GM12878 (cell line): ENCODE measurements around the gene CTH. TPM values are rescaled to one million over a fixed set of nuclear protein-coding genes. Genes with fewer than 3 reads are reported as not detected.
"Not testable (repeated sequence)": the region's sequence is repeated elsewhere in the genome, so short reads cannot be mapped to it uniquely, and the experiment has no call there.

ENCODE experiments used
- ATAC-seq: fragments of 200-7000 bp; cut with Tn5 transposase; 3 replicates; pipeline ENCODE4 v1.9.1; 2020; ENCODE audit warnings: mild to moderate bottlenecking, moderate library complexity
- BruUV-seq: library from RNA; stranded (reverse); fragments of 400-500 nt; replicated peaks from 2 replicates; lab custom pipeline; 2021; lab: Mats Ljungman, UMichigan
- CTCF ChIA-PET: fragments of 300-600 bp; sonication (Branson Sonifier 250); formaldehyde crosslinking; extraction: SDS; loops from one replicate; lab custom pipeline; 2021; ENCODE audit warnings: inconsistent platforms; lab: Yijun Ruan, JAX
- POLR2A ChIA-PET: fragments of 350-600 bp; formaldehyde crosslinking; extraction: SDS; loops from one replicate; lab custom pipeline; 2021; ENCODE audit warnings: inconsistent platforms; lab: Charles Lee
- RAD21 ChIA-PET: fragments of 300-600 bp; sonication (Branson Sonifier 250); formaldehyde crosslinking; loops from one replicate; lab custom pipeline; 2023; ENCODE audit warnings: antibody characterized with exemption; ENCODE audit not compliant: unreplicated experiment; lab: Charles Lee
- SMC1A ChIA-PET: fragments of 300-600 bp; sonication (Branson Sonifier 250); formaldehyde crosslinking; loops from one replicate; lab custom pipeline; 2023; ENCODE audit not compliant: unreplicated experiment, uncharacterized antibody; lab: Charles Lee
- DNase-seq: peaks from one replicate; pipeline ENCODE4 v3.0.0-alpha.2; 2011; ENCODE audit warnings: low read depth, low spot score
- FAIRE-seq: peaks from 3 replicates; lab custom pipeline; 2011; peaks lifted over from hg19 to GRCh38; lab: Jason Lieb, UNC
- H2AFZ ChIP-seq: 2 replicates; pipeline ENCODE4 v1.6.0; 2011; ENCODE audit warnings: low read depth, low read length, control low read depth; ENCODE audit not compliant: control insufficient read depth
- H3K27ac ChIP-seq: 2 replicates; pipeline ENCODE4 v1.5.1; 2011; ENCODE audit warnings: control low read depth; ENCODE audit not compliant: control insufficient read depth, insufficient read depth
- H3K27me3 ChIP-seq, 2 experiments: replicated peaks in 1 of 2; 2 replicates each; pipeline versions ENCODE4 v1.6.0 to v1.6.1; 2011; ENCODE audit warnings: low read length in 1 of 2; ENCODE audit not compliant: control insufficient read depth in 2 of 2, insufficient read depth in 2 of 2
- H3K36me3 ChIP-seq, 2 experiments: 2 replicates each; pipeline ENCODE4 v1.5.1; 2011; ENCODE audit warnings: low read length in 1 of 2; ENCODE audit not compliant: control insufficient read depth in 2 of 2, insufficient read depth in 2 of 2
- H3K4me1 ChIP-seq: 2 replicates; pipeline ENCODE4 v1.6.1; 2011; ENCODE audit warnings: mild to moderate bottlenecking, low read length, moderate library complexity, mixed read lengths; ENCODE audit not compliant: control insufficient read depth, insufficient read depth
- H3K4me2 ChIP-seq: 2 replicates; pipeline ENCODE4 v1.6.0; 2011; ENCODE audit warnings: control low read depth; ENCODE audit not compliant: control insufficient read depth, insufficient read depth
- H3K4me3 ChIP-seq: fragments of 200-600 bp; sonication (generic); 2 replicates; pipeline ENCODE4 v1.5.1; 2016
- H3K79me2 ChIP-seq: 2 replicates; pipeline ENCODE4 v1.6.0; 2011; ENCODE audit warnings: low read length; ENCODE audit not compliant: control insufficient read depth, insufficient read depth
- H3K9ac ChIP-seq: 2 replicates; pipeline ENCODE4 v1.8.0; 2011; ENCODE audit warnings: low read length, control low read depth, mixed read lengths; ENCODE audit not compliant: control insufficient read depth, insufficient read depth
- H3K9me3 ChIP-seq: replicated peaks from 3 replicates; pipeline ENCODE4 v1.5.1; 2011; ENCODE audit warnings: mild to moderate bottlenecking, low read length; ENCODE audit not compliant: control insufficient read depth, insufficient read depth
- H4K20me1 ChIP-seq: 2 replicates; pipeline ENCODE4 v1.6.0; 2011; ENCODE audit not compliant: control insufficient read depth, insufficient read depth
- WGBS: methylation state at CpG from one replicate; pipeline ENCODE4 v1.1.6; 2016; ENCODE audit warnings: low lambda C conversion rate; ENCODE audit not compliant: insufficient replicate concordance, insufficient coverage; ENCODE audit errors: missing lambda C conversion rate; 5-methylcytosine and 5-hydroxymethylcytosine counted together
- in situ Hi-C: fragments of 300-500 bp; cut with MboI; formaldehyde crosslinking; loops from 9 replicates; pipeline ENCODE4 v1.14.3; 2018; ENCODE audit warnings: mixed read lengths
- intact Hi-C: fragments of 100-400 bp; cut with micrococcal nuclease; formaldehyde crosslinking; loops from one replicate; pipeline ENCODE4 v1.14.2; 2022; ENCODE audit not compliant: unreplicated experiment
- polyA plus RNA-seq, 11 experiments: library from polyadenylated mRNA; depleted of rRNA in 4 of 11; unstranded in 6 of 11; stranded (reverse) in 5 of 11; fragments of >200 nt; fragmentation: Nextera tagmentation in 4 of 11; fragmentation: Illumina TruSeq in 1 of 11; extraction: Ambion mirVana in 4 of 11; extraction: Trizol in 1 of 11; gene quantifications; 1 replicate in 1 of 11; 2 replicates in 10 of 11; pipeline versions ENCODE4 v1.2.1 to v1.2.3, GENCODE V29; 2011 to 2016; ENCODE audit warnings: inconsistent platforms in 2 of 11, missing spikeins in 2 of 11, low read depth in 1 of 11
- total RNA-seq, 4 experiments: library from RNA; depleted of rRNA in 3 of 4; stranded (reverse); fragments of >200 nt in 3 of 4; fragmentation: Illumina TruSeq in 1 of 4; extraction: Trizol in 1 of 4; gene quantifications; 2 replicates each; pipeline versions ENCODE4 v1.2.1 to v1.2.3, GENCODE V29; 2013 to 2021
- TF ChIP-seq, protein P1 (sequence below): IDR thresholded peaks from 2 replicates; pipeline ENCODE4 v1.6.1; 2011; ENCODE audit warnings: borderline replicate concordance, low read depth, mild to moderate bottlenecking, moderate library complexity, low read length; ENCODE audit not compliant: insufficient read depth, poor library complexity, severe bottlenecking
- TF ChIP-seq, protein P2 (sequence below): fragments of 450-650 bp; IDR thresholded peaks from 2 replicates; pipeline ENCODE4 v1.6.1; 2017; ENCODE audit warnings: mild to moderate bottlenecking, low read depth, inconsistent platforms; ENCODE audit not compliant: poor library complexity, severe bottlenecking

Gene CTH
- total and polyA plus RNA-seq, 10 of the 15 experiments (the other 5 are each of a cell fraction or from before 2014, with no cell fraction given) = 6.3 to 17.5 (median 10.4) TPM

DNA sequence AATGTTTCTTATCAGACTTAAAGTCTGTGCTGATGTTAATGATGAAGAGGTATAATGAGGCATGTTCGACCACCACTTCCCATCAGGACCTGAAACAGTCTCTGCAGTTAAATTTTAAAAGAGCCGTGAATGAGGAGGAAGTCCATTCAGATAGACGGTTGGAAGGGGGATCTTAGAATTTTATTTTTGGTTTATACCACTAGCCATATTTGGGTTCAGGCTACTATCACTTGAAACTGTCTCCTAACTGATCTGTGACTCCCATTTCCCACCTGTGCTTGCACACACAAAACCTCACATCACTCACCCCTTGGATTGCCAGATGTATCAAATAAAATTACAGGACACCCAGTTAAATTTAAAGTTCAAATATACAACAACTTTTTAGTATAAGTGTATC, 46.6 kb upstream of the CTH start (continued):
- TF ChIP-seq, protein P1, sequence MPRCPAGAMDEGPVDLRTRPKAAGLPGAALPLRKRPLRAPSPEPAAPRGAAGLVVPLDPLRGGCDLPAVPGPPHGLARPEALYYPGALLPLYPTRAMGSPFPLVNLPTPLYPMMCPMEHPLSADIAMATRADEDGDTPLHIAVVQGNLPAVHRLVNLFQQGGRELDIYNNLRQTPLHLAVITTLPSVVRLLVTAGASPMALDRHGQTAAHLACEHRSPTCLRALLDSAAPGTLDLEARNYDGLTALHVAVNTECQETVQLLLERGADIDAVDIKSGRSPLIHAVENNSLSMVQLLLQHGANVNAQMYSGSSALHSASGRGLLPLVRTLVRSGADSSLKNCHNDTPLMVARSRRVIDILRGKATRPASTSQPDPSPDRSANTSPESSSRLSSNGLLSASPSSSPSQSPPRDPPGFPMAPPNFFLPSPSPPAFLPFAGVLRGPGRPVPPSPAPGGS = no peak
- TF ChIP-seq, protein P2, sequence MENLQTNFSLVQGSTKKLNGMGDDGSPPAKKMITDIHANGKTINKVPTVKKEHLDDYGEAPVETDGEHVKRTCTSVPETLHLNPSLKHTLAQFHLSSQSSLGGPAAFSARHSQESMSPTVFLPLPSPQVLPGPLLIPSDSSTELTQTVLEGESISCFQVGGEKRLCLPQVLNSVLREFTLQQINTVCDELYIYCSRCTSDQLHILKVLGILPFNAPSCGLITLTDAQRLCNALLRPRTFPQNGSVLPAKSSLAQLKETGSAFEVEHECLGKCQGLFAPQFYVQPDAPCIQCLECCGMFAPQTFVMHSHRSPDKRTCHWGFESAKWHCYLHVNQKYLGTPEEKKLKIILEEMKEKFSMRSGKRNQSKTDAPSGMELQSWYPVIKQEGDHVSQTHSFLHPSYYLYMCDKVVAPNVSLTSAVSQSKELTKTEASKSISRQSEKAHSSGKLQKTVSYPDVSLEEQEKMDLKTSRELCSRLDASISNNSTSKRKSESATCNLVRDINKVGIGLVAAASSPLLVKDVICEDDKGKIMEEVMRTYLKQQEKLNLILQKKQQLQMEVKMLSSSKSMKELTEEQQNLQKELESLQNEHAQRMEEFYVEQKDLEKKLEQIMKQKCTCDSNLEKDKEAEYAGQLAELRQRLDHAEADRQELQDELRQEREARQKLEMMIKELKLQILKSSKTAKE = no peak

DNA sequence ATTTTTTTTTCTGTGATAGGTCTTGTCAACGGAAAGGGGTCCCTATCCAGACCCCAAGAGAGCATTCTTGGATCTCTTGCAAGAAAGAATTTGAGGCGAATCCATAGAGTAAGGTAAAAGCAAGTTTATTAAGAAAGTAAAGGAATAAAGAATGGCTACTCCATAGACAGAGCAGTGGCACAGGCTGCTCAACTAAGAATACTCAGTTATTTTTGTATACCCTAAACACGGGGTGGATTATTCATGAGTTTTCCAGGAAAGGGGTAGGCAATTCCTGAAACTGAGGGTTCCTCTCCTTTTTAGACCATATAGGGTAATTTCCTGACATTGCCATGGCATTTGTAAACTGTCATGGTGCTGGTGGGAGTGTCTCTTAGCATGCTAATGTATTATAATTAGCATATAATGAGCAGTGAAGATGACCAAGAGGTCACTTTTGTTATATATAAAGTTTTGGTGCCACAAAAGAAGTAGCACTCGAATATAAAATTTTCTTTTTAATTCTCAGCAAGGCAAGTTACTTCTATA, 44.6 kb upstream of the CTH start:
- 34% methylated on average over 4 of the region's 4 CpGs for WGBS

DNA sequence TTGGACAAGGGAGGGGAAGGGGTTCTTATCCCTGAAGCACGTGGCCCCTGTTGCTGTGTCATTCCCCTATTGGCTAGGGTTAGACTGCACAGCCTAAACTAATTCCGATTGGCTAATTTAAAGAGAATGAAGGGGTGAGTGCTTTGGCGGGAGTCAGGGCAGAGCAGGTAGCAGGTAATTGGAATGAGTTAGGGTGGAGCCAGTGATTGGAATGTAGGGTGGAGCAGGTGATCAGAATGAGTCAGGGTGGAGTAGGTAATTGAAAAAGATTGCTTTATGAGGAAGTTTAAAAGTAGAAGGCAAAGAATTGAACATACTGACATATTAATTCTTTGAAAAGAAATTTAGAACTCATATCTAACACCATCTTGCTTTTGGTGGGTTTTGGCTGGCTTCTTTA, 44.1 kb upstream of the CTH start:
- CTCF ChIA-PET, H3K27ac ChIP-seq, H3K9ac ChIP-seq, H3K9me3 ChIP-seq, DNase-seq, in situ Hi-C loops, intact Hi-C loops, RAD21 ChIA-PET, ATAC-seq, BruUV-seq, H3K36me3 ChIP-seq, FAIRE-seq, POLR2A ChIA-PET, H4K20me1 ChIP-seq, H3K4me3 ChIP-seq, H3K4me2 ChIP-seq, H2AFZ ChIP-seq, H3K27me3 ChIP-seq, H3K79me2 ChIP-seq, H3K4me1 ChIP-seq: not testable (repeated sequence)
- SMC1A ChIA-PET = interaction anchor here (0.6 kb wide), 1 partner anchor 271 kb away, joined by 4 read pairs; no protein-coding TSS in a partner anchor
- WGBS = 69% methylated on average over 3 of the region's 3 CpGs

More for the DNA sequence above, 44.6 kb upstream of the CTH start:
- H3K4me3 ChIP-seq, POLR2A ChIA-PET, CTCF ChIA-PET, SMC1A ChIA-PET, H2AFZ ChIP-seq, H3K79me2 ChIP-seq, intact Hi-C loops, H3K4me1 ChIP-seq, RAD21 ChIA-PET, H3K36me3 ChIP-seq, in situ Hi-C loops, H4K20me1 ChIP-seq, H3K9ac ChIP-seq, H3K9me3 ChIP-seq, ATAC-seq, BruUV-seq, H3K27me3 ChIP-seq, DNase-seq, FAIRE-seq, H3K27ac ChIP-seq, H3K4me2 ChIP-seq: not testable (repeated sequence)

DNA sequence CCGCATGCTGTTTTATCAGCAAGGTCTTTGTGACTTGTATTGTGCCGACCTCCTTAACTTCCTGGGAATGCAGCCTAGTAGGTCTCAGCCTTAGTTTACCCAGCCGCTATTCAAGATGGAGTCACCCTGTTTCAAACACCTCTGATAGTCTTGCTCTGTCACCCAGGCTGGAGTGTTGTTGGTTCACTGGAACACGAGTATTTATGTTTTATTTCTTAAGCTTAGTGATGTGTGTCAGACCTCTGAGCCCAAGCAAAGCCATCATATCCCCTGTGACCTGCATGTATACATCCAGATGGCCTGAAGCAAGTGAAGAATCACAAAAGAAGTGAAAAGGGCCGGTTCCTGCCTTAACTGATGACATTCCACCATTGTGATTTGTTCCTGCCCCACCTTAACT, 43.7 kb upstream of the CTH start:
- FAIRE-seq, intact Hi-C loops, in situ Hi-C loops, H4K20me1 ChIP-seq, BruUV-seq, H3K9ac ChIP-seq, POLR2A ChIA-PET, H3K9me3 ChIP-seq, H3K27me3 ChIP-seq, H2AFZ ChIP-seq, H3K79me2 ChIP-seq, H3K4me1 ChIP-seq, H3K4me3 ChIP-seq, H3K36me3 ChIP-seq, H3K27ac ChIP-seq, DNase-seq, H3K4me2 ChIP-seq, RAD21 ChIA-PET, CTCF ChIA-PET, ATAC-seq: not testable (repeated sequence)
- 57% methylated on average over 5 of the region's 5 CpGs for WGBS
- SMC1A ChIA-PET = interaction anchor here (0.6 kb wide), 1 partner anchor 272 kb away, joined by 4 read pairs; no protein-coding TSS in a partner anchor
